GM18907 (cell line): ENCODE results near the gene UBE2V1.

Experiments
- ATAC-seq: cut with Tn5 transposase; IDR thresholded peaks from one replicate; pipeline ENCODE4 v1.9.1; 2021; ENCODE audit warnings: mild to moderate bottlenecking, moderate library complexity; ENCODE audit not compliant: unreplicated experiment

Gene UBE2V1

GRCh38 chr20:50049442-50050026, 63.4 kb downstream of the UBE2V1 start:
- ATAC-seq, result no peak

GRCh38 chr20:50048420-50049166, 64.4 kb downstream of the UBE2V1 start:
- no peak for ATAC-seq

GRCh38 chr20:50044353-50044960, 68.5 kb downstream of the UBE2V1 start:
- ATAC-seq, result no peak

- ATAC-seq, result no peak
Measured at GRCh38 chr20:50043573-50044352, 69.2 kb downstream of the UBE2V1 start.

GRCh38 chr20:50042370-50043313, 70.3 kb downstream of the UBE2V1 start:
- ATAC-seq, result no peak

- no peak for ATAC-seq
Measured at GRCh38 chr20:50041246-50041873, 71.6 kb downstream of the UBE2V1 start.

- ATAC-seq, result no peak
Measured at GRCh38 chr20:50040432-50041245, 72.3 kb downstream of the UBE2V1 start.

GRCh38 chr20:50039706-50040431, 73.1 kb downstream of the UBE2V1 start:
- ATAC-seq, result no peak

- no peak for ATAC-seq
Measured at GRCh38 chr20:50038574-50038991, 74.4 kb downstream of the UBE2V1 start.

GRCh38 chr20:50038169-50038568, 74.8 kb downstream of the UBE2V1 start:
- no peak for ATAC-seq

GRCh38 chr20:50037575-50037974, 75.4 kb downstream of the UBE2V1 start:
- no peak for ATAC-seq

- no peak for ATAC-seq
Measured at GRCh38 chr20:50037123-50037522, 75.8 kb downstream of the UBE2V1 start.

GRCh38 chr20:50036703-50037102, 76.2 kb downstream of the UBE2V1 start:
- ATAC-seq, result no peak

GRCh38 chr20:50034567-50035180, 78.3 kb downstream of the UBE2V1 start:
- no peak for ATAC-seq

- ATAC-seq, result no peak
Measured at GRCh38 chr20:50032955-50033666, 79.8 kb downstream of the UBE2V1 start.
